GM12873 (cell line): ENCODE results near the gene KIF19.

ENCODE experiments used
- CTCF ChIP-seq: IDR thresholded peaks from 2 replicates; pipeline ENCODE4 v1.5.1; 2012; ENCODE audit warnings: low read depth, mild to moderate bottlenecking, moderate library complexity, low read length, control low read depth; ENCODE audit not compliant: insufficient read depth; ENCODE audit errors: missing control alignments

Gene KIF19

DNA sequence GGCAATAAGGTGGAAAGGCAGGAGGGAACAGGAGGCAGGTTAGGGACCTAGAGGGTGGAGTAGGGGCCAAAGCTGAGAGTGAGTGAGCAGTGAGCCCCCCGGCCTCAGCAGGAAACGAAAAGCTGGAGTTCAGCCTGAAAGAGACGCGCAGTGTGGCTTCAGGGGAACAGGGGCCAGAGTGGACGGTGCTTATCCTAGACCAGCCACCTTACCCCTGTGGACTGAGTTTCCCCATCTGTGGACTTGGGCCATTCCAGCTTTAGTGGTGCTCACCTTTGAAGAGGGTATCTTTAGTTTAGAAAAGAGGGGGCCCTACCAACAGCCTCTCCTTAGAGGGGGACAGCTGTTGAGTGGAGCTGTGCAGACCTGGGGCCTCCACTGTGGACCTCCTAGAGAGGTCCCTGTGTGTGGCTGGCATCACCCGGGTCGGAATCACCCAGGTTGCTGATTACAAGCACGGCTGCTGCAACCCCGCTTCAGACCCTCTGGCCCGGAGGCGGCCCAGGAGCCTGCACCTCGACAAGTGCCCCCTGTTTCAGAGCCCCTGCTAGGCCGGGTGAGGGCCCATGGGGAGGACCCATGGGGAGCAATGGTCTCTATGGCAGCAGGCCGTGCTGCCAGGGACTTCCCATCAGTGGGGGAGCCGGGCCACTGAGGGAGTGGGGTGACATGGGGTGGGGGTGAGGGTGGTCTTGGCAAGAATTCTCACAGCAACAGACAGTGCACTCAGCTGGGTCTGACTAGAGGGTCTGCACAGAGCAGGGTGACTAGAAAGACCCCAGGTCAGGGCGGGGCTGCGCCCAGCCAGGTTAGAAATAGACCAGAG lies 43.9 kb downstream of the KIF19 start:
- TF ChIP-seq CTCF: no peak

GRCh38 chr17:74371653-74372147 lies 45.7 kb downstream of the KIF19 start:
- TF ChIP-seq CTCF: no peak

DNA sequence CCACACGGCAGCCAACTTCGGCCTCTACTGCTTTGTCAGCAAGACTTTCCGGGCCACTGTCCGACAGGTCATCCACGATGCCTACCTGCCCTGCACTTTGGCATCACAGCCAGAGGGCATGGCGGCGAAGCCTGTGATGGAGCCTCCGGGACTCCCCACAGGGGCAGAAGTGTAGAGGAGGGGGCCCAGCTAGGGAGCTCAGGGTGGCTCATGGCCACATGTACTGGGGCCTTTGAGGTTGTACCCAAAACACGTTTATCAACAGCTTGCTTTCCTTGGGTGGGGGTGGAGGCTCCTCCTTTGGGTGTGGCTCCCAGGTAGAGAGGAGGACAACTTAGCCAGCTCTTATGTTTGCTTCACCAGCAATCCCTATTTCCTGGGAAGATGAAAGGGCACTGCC lies 46.4 kb downstream of the KIF19 start:
- TF ChIP-seq CTCF: no peak

DNA sequence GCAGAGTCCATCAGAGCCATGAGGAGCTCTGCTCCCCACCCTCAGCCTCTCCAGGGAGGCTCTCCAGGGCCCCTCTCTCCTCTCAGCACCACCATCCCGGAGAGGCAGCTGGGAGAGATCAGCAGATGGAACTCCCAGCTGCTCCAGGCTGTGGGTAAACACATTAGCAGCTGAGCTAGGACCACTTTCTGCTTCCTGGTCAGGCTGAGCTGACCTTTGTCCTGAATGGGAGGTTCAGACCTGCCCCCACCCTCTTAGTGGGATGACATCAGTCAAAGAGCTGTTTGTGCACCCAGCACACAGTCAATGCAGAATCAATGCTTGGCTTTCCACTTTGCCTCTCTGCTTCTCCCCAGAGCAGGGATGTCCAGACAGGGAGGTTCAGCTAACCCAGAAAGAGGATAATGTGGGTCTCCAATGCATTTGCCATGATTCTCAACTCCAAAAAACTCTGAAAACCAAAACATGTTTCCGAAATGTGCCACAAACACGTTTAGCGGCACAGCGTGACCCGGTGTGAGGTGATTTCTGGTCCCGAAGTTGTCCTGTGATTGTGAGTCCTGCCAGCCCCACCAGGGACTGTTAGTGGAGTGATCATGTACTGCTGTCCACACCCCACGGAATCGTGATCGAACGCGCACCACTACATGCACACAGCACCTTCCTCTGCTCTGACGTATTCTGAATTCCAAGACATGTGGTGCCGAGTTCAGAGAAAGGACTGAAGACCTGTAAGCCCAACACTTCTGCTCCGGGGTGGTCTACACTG lies 48.0 kb downstream of the KIF19 start:
- TF ChIP-seq CTCF: no peak

- TF ChIP-seq CTCF: no peak
These were observed 48.8 kb downstream of the KIF19 start for GRCh38 chr17:74374858-74375257.

DNA sequence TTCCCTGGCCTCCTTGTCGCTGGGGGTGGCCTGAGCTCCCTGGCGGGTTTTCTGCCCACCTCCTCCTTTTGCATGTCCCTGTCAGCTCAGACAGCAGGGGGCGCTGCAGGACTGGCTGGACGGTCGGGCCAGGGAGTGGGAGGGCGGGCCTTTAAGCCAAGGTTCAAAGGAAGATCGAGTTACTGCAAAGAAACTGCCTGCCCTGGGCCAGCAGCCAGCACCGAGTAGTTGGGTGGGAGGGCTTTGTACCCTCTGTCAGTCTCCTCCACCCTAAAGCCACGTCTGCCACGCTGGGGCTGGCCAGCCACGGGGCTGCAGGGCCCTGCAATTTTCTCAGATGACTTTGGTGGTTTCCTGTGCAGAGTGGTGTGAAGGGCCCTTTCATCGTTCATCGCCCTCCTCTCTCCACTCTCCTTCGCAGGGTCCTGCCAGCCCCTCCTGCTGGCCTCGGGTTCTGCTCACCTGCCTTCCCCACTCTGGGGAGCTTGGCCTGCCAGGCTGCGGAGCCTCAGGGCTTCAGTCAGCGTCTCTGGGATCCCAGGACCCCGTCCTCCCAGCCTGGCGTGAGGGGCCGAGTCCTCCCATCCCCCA lies 53.6 kb downstream of the KIF19 start:
- TF ChIP-seq CTCF: peak; percentile 91
